ENCODE results near the gene NDC1.
"Not testable (repeated sequence)": the region's sequence is repeated elsewhere in the genome, so short reads cannot be mapped to it uniquely, and the experiment has no call there.

NDC1 gene

DNA sequence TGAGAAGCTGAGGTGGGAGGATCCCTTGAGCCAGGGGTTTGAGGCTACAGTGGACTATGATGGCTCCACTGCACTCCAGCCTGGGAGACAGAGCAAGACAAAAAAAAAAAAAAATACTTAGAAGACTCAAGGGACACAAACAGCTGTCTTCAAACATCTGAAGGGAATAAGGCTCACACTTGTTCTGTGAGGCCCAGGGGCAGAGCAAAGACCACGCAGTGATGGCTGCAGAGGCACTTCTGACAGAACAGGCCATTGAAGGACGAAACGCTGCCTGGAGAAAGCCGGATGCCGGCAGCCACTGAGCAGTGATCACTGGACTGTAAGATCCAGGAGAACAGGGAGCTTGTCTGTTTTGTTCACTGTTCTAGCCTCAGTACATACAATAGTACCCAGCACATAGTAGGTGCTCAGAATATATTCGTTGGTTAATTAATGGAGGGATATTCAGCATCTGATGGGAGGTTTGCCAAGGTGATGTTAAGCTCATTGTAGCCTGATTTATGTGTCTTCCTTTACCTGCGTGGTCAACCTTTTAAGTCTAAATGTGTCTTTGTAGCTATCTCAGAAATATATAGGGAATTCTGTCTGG, 12.1 kb upstream of the NDC1 start:
- no peak for DNase-seq
- no peak for TF ChIP-seq POLR2A (IDR thresholded peaks at IDR 0.05; ENCODE audit: low read length)
- TF ChIP-seq GATA1 (IDR thresholded peaks at IDR 0.05; ENCODE audit: low read depth, low read length) = no peak

DNA sequence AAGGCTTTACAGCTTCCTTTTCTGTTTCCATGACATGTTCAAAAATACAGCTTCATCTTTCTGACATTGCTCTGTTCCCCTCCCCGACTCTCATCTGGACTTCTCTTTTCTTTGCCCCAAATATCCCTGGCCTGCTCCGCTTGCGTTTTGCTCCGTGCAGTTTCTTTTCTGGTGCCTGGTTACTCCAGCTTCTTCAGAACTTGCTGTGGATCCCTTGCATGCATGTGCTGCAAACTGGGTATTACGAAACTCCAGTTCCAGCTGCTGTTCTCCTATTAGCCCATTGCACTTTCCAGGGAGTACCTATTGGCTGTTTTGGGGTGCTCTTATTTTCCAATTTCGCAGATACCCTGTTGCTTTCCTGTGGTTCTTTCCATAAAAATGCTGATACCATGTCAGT, 9.9 kb upstream of the NDC1 start:
- DNase-seq = no peak
- TF ChIP-seq POLR2A (IDR thresholded peaks at IDR 0.05; ENCODE audit: low read length) (no peak), GATA1 (IDR thresholded peaks at IDR 0.05; ENCODE audit: low read depth, low read length) (no peak)

DNA sequence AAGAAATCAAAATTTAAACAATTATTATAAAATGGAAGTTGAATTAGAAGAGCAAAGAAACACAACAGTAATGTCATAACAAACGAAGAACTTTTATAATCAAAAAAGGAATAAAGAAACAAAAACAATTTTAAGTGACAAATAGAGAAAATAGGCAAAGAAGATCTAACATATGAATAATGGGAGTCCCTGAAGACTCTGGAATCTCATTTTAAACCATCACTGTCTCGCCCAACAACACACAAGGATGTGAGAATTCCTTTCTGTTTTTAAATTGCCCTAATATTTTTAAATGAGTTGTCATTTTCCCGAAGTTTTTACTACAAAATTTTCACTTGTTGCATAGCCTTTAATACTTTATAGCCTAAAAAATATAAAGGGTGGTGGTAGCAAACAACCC, 4.3 kb upstream of the NDC1 start:
- TF ChIP-seq GATA1 (IDR thresholded peaks at IDR 0.05; ENCODE audit: low read depth, low read length) (no peak), POLR2A (IDR thresholded peaks at IDR 0.05; ENCODE audit: low read length) (no peak)
- peak in 1 of 2 experiments; percentile 14 for DNase-seq

DNA sequence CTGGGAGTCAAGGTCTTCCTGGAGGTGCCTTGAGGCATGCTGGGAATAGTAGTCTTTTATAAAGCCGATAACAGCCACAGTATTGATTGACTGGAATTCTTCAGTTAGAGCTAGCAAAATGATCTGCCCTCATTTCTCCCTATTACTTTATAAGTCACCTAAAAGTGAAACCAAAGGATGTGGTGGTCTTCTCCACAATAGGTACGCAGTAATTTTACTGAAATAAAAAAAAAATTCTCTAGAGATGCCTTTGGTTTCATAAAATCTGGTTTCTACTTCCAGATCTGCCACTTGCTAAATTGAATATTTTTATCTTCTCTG, 518 bp upstream of the NDC1 start:
- TF ChIP-seq POLR2A (IDR thresholded peaks at IDR 0.05; ENCODE audit: low read length) = no peak
- no peak for TF ChIP-seq GATA1 (IDR thresholded peaks at IDR 0.05; ENCODE audit: low read depth, low read length)
- DNase-seq = no peak

DNA sequence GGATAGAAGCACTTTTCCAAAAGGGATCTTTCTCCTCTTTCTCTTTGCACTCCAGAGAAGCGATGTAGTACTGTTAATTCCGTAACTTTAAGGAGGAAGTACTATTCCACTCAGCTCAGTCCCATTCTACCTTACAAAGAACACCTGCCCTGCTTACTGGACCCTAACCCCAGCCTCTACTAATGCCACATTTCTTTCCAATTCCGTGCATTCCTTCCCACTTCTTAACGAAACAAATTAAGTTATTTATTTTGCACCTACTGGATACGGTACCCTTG, 511 bp downstream of the NDC1 start:
- no peak for DNase-seq
- TF ChIP-seq POLR2A (IDR thresholded peaks at IDR 0.05; ENCODE audit: low read length) (no peak), GATA1 (IDR thresholded peaks at IDR 0.05; ENCODE audit: low read depth, low read length) (no peak)

DNA sequence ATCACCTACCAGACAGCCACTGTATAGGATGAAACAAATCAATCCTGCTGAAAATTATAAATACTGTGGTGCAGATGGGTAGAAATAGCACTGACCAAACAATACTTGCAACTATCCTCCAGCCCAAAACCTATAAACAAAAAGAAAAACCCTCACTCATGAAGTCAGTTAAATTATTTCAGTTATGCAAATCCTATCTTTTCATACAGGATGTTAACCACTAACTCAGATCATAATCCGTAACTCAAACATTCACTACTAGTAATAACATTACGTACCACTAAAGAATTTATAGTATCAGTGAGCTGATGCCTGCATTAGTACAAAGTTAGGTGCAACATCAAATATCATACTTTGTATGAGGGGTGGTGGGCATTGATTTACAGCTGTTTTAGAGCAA, 2.6 kb downstream of the NDC1 start:
- TF ChIP-seq GATA1 (IDR thresholded peaks at IDR 0.05; ENCODE audit: low read depth, low read length) = no peak
- no peak for TF ChIP-seq POLR2A (IDR thresholded peaks at IDR 0.05; ENCODE audit: low read length)
- no peak for DNase-seq

DNA sequence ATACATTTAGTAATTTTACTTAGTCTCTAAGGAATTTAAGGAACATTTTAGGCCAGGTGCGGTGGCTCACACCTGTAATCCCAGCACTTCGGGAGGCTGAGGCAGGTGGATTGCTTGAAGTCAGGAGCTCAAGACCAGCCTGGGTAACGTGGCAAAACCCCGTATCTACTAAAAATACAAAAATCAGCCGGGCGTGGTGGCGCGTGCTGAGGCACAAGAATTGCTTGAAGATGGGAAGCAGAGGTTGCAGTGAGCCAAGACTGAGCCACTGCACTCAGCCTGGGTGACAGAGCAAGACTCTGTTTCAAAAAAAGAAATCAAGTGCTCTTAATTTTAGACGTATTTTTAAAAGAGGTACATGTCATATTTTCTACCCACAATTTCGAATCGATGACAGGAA, 3.3 kb downstream of the NDC1 start:
- TF ChIP-seq POLR2A (IDR thresholded peaks at IDR 0.05; ENCODE audit: low read length) = no peak
- TF ChIP-seq GATA1 (IDR thresholded peaks at IDR 0.05; ENCODE audit: low read depth, low read length) = no peak
- no peak for DNase-seq

DNA sequence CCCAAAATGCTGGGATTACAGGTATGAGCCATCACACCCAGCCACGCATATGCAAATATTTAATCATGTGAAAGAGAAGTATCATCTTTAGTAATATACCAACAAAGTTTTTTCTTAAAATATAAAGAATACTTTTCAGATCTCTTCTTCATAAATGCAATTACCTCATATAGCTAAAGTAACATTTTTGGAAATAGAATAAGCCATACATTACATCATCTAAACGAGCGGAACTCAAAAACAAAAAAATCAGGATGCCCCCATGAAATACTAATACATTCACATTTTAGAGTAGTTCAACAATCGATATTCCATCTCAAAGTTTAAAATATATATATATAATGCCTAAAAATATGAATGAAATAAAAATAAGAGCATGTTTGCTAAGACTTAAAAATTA, 4.7 kb downstream of the NDC1 start:
- no peak for DNase-seq
- TF ChIP-seq POLR2A (IDR thresholded peaks at IDR 0.05; ENCODE audit: low read length) (no peak), GATA1 (IDR thresholded peaks at IDR 0.05; ENCODE audit: low read depth, low read length) (no peak)

DNA sequence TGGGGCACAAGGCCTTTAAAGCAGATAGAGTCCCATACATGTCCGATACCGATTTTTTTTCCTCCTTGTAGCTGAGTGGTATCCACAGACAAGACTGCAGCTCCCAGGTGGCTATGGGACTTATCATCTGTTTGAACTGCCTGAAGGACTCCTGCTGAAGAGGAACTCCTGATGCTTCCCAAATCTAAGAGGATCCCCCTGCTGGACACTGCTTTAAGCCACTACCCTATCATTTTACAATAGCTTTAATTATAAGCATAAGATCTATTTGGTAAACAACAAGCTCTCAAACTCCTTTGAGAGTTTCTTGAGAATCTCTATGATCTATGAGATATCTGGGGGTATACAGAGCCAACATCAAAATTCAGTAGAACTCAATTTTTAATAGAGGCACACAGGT, 11.7 kb downstream of the NDC1 start:
- no peak for DNase-seq
- no peak for TF ChIP-seq POLR2A (IDR thresholded peaks at IDR 0.05; ENCODE audit: low read length)
- TF ChIP-seq GATA1 (IDR thresholded peaks at IDR 0.05; ENCODE audit: low read depth, low read length) = no peak

DNA sequence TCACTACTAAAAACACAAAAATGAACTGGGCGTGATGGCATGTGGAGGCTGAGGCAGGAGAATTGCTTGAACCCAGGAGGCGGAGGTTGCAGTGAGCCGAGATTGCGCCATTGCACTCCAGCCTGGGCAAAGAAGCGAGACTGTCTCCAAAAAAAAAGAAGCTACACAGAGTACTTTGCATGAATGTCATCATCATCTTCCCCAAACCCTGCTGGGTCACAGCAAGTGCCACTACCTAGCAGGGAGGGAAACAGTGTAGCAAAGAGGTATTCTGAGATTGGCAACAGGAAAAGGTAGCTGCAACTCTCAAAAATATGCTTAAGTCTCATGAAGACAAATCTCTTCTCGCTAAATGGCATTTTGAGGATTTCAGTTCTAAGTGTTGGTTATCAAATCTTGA, 12.8 kb downstream of the NDC1 start:
- TF ChIP-seq GATA1 (IDR thresholded peaks at IDR 0.05; ENCODE audit: low read depth, low read length) (no peak), POLR2A (IDR thresholded peaks at IDR 0.05; ENCODE audit: low read length) (no peak)

DNA sequence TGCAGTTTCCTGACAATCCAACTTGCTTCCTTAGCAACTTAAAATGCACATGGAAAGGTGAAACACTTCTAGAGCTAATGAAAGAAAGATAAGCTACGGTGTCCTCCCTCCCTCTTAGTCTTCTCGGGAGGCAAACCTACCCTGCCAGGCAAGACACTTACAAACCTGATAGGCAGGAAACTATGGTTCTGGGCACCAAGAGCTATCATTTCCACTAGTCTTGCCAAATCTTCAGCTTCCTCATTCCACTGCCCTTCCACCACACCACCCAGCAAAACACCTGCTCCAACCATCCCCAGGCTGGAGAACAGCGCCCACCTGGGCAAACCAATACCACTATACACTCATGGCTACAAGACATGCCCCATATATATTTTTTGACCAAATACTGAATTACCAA, 15.2 kb downstream of the NDC1 start:
- TF ChIP-seq POLR2A (IDR thresholded peaks at IDR 0.05; ENCODE audit: low read length) (no peak), GATA1 (IDR thresholded peaks at IDR 0.05; ENCODE audit: low read depth, low read length) (no peak)
- DNase-seq = no peak

More for the DNA sequence above, 12.8 kb downstream of the NDC1 start:
- DNase-seq = no peak

DNA sequence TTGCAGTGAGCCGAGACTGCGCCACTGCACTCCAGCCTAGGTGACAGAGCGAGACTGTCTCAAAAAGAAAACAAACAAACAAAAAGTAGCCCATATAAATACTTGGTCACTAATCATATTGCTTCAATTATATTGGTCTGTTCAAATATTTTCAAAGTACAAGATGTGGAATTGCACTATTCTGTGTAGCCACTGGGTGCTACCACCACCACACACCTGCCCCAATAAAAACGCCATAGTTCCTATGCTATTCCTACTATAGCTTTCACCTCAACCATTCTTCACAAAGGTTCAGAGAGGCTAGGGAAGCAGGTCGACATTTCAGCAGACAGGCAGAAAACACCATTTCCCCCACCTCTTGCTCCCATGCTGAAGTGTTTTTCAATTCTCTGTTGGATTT, 16.7 kb downstream of the NDC1 start:
- DNase-seq = no peak
- TF ChIP-seq GATA1 (IDR thresholded peaks at IDR 0.05; ENCODE audit: low read depth, low read length) = no peak
- no peak for TF ChIP-seq POLR2A (IDR thresholded peaks at IDR 0.05; ENCODE audit: low read length)

DNA sequence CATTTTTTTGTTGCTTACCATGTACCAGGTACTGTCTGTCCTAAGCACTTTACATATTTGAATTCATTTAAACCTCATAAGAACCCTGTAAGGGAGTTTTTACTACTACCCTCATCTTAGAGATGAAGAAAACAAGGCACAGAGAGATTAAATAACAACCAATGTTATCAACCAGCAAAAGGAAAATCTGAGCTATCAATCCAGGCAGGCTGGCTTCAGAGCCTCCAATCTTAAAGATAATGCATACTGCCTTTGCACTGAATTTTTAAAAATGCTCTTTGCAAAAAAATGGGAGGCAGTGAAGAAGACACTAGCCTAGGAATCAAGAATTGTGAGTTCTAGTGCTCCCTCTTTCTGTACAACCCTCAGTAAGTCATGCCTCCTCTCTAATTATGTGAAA, 18.7 kb downstream of the NDC1 start:
- peak; percentile 22 to 69 for DNase-seq
- TF ChIP-seq GATA1 (IDR thresholded peaks at IDR 0.05; ENCODE audit: low read depth, low read length) (no peak), POLR2A (IDR thresholded peaks at IDR 0.05; ENCODE audit: low read length) (no peak)

DNA sequence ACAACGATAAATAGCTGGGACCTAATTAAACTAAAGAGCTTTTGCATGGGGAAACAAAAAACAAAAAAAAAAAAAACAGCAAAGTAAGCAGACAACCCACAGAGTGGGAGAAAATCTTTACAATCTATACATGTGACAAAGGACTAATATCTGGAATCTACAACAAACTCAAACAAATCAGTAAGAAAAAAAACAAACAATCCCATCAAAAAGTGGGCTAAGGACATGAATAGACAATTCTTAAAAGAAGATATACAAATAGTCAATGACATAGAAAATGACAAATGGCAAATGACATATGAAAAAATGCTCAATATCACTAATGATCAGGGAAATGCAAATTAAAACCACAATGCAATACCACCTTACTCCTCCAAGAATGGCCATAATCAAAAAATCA, 21.5 kb downstream of the NDC1 start:
- DNase-seq = not testable (repeated sequence)

DNA sequence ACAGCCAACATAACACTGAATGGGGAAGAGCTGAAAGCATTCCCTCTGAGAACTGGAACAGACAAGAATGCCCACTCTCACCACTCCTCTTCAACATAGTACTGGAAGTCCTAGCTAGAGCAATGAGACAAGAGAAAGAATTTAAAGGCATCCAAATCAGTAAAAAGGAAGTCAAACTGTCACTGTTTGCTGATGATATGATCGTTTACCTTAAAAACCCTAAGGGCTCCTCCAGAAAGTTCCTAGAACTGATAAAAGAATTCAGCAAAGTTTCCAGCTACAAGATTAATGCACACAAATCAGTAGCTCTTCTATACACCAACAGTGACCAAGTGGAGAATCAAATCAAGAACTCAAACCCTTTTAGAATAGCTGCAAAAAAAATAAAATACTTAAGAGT, 22.6 kb downstream of the NDC1 start:
- not testable (repeated sequence) for DNase-seq

DNA sequence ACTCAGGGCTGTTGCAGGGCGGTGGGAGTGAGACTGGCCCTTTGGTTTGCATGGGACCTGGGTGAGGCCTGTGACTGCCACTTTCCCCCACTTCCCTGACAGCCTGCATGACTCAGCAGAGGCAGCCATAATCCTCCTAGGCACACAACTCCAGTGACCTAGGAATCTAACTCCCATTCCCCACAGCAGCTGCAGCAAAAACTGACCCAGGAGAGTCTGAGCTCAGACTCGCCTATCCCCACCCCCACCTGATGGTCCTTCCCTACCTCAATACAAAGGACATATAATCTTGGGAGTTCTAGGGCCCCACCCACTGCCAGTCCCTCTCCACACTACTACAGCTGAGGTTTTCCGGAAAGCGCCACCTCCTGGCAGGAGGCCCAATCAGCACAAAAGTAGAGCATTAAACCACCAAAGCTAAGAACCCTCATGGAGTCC, 26.7 kb downstream of the NDC1 start:
- no peak for TF ChIP-seq POLR2A (IDR thresholded peaks at IDR 0.05; ENCODE audit: low read length)
- TF ChIP-seq GATA1 (IDR thresholded peaks at IDR 0.05; ENCODE audit: low read depth, low read length) = no peak
- DNase-seq = peak; percentile 28 to 43
